ENCODE results near the gene RHOG. TPM values are rescaled to one million over a fixed set of nuclear protein-coding genes. Genes with fewer than 3 reads are reported as not detected.

Gene RHOG
- total and polyA plus RNA-seq, 9 of the 15 experiments (the other 6 are each of a cell fraction or from before 2014, with no cell fraction given), result 22.6 to 162 (median 80.3) TPM

DNA sequence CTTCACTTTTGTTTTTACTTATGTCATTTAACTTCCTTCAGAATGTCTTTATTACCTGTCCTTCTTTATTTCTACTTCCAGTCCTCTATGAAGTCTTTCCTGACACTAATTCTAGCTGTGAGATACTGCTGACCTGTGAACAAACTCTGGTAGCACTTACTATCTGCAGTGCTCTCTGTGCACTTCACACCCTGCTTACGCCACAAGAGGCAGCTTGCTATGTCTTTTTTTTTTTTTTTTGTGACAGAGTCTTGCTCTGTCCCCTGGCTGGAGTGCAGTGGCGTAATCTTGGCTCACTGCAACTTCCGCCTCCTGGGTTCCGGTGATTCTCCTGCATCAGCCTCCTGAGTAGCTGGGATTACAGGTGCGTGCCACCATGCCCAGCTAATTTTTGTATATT lies 25.4 kb upstream of the RHOG start (continued):
- TF ChIP-seq, protein P1, sequence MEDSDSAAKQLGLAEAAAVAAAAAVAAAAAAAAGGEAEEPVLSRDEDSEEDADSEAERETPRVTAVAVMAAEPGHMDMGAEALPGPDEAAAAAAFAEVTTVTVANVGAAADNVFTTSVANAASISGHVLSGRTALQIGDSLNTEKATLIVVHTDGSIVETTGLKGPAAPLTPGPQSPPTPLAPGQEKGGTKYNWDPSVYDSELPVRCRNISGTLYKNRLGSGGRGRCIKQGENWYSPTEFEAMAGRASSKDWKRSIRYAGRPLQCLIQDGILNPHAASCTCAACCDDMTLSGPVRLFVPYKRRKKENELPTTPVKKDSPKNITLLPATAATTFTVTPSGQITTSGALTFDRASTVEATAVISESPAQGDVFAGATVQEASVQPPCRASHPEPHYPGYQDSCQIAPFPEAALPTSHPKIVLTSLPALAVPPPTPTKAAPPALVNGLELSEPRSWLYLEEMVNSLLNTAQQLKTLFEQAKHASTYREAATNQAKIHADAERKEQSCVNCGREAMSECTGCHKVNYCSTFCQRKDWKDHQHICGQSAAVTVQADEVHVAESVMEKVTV (CRISPR knock-in tag; IDR thresholded peaks at IDR 0.05), result no peak
- TF ChIP-seq RFX7 (CRISPR knock-in tag; IDR thresholded peaks at IDR 0.05) (no peak), SP2 (IDR thresholded peaks at IDR 0.05; ENCODE audit: extremely low read depth, low read depth, low read length, poor library complexity, severe bottlenecking) (no peak), RBM14 (IDR thresholded peaks at IDR 0.05; ENCODE audit: borderline replicate concordance, insufficient read depth, low read depth, low read length) (no peak), SOX6 (IDR thresholded peaks at IDR 0.05) (no peak; the same call in 1 of the 2 replicates), ETV1 (tag; conservative IDR thresholded peaks at IDR 0.05; ENCODE audit: low read depth) (no peak; the same call in 1 of the 2 replicates), PRPF4 (IDR thresholded peaks at IDR 0.05; ENCODE audit: insufficient read depth, low read depth, low read length, poor library complexity, severe bottlenecking) (no peak)
- TF ChIP-seq, protein P2, sequence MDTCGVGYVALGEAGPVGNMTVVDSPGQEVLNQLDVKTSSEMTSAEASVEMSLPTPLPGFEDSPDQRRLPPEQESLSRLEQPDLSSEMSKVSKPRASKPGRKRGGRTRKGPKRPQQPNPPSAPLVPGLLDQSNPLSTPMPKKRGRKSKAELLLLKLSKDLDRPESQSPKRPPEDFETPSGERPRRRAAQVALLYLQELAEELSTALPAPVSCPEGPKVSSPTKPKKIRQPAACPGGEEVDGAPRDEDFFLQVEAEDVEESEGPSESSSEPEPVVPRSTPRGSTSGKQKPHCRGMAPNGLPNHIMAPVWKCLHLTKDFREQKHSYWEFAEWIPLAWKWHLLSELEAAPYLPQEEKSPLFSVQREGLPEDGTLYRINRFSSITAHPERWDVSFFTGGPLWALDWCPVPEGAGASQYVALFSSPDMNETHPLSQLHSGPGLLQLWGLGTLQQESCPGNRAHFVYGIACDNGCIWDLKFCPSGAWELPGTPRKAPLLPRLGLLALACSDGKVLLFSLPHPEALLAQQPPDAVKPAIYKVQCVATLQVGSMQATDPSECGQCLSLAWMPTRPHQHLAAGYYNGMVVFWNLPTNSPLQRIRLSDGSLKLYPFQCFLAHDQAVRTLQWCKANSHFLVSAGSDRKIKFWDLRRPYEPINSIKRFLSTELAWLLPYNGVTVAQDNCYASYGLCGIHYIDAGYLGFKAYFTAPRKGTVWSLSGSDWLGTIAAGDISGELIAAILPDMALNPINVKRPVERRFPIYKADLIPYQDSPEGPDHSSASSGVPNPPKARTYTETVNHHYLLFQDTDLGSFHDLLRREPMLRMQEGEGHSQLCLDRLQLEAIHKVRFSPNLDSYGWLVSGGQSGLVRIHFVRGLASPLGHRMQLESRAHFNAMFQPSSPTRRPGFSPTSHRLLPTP (IDR thresholded peaks at IDR 0.05; ENCODE audit: borderline replicate concordance, extremely low read depth, insufficient read length), result no peak
- TF ChIP-seq, protein P3, sequence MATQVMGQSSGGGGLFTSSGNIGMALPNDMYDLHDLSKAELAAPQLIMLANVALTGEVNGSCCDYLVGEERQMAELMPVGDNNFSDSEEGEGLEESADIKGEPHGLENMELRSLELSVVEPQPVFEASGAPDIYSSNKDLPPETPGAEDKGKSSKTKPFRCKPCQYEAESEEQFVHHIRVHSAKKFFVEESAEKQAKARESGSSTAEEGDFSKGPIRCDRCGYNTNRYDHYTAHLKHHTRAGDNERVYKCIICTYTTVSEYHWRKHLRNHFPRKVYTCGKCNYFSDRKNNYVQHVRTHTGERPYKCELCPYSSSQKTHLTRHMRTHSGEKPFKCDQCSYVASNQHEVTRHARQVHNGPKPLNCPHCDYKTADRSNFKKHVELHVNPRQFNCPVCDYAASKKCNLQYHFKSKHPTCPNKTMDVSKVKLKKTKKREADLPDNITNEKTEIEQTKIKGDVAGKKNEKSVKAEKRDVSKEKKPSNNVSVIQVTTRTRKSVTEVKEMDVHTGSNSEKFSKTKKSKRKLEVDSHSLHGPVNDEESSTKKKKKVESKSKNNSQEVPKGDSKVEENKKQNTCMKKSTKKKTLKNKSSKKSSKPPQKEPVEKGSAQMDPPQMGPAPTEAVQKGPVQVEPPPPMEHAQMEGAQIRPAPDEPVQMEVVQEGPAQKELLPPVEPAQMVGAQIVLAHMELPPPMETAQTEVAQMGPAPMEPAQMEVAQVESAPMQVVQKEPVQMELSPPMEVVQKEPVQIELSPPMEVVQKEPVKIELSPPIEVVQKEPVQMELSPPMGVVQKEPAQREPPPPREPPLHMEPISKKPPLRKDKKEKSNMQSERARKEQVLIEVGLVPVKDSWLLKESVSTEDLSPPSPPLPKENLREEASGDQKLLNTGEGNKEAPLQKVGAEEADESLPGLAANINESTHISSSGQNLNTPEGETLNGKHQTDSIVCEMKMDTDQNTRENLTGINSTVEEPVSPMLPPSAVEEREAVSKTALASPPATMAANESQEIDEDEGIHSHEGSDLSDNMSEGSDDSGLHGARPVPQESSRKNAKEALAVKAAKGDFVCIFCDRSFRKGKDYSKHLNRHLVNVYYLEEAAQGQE (IDR thresholded peaks at IDR 0.05; ENCODE audit: borderline replicate concordance), result no peak
- TF ChIP-seq, protein P3 (CRISPR knock-in tag; IDR thresholded peaks at IDR 0.05; ENCODE audit: low read depth), result no peak
- TF ChIP-seq, protein P4, sequence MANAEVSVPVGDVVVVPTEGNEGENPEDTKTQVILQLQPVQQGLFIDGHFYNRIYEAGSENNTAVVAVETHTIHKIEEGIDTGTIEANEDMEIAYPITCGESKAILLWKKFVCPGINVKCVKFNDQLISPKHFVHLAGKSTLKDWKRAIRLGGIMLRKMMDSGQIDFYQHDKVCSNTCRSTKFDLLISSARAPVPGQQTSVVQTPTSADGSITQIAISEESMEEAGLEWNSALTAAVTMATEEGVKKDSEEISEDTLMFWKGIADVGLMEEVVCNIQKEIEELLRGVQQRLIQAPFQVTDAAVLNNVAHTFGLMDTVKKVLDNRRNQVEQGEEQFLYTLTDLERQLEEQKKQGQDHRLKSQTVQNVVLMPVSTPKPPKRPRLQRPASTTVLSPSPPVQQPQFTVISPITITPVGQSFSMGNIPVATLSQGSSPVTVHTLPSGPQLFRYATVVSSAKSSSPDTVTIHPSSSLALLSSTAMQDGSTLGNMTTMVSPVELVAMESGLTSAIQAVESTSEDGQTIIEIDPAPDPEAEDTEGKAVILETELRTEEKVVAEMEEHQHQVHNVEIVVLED (CRISPR knock-in tag; IDR thresholded peaks at IDR 0.05), result no peak

Data from K562 (cell line).